Measurements from ENCODE around the gene STX18. TPM values are rescaled to one million over a fixed set of nuclear protein-coding genes. Genes with fewer than 3 reads are reported as not detected.

Gene STX18
- total RNA-seq, 1 donor from 2014 or later: 18.2 TPM

DNA sequence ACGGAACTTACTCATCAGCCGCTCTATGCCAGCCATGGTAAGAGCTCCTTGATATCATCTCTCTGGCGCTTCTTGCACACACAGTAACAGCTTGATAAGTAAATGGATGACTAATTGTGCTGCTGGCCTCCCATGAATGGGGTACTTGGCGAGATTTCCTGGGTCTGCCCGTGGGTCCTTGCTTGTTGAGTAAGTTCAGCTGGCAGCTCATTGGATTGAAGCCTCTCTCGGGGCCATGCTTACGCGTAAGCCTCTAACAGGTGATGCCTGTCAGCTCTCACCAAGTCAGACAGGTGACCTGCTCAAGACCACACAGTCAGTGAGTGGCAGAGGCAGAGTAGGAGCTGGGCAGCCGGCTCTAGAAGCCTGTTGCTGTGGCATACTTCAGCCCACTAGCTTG lies 147.2 kb downstream of the STX18 start:
- ATAC-seq (no peak), DNase-seq (no peak)
- intact Hi-C loops (cut with micrococcal nuclease): no loop called here

DNA sequence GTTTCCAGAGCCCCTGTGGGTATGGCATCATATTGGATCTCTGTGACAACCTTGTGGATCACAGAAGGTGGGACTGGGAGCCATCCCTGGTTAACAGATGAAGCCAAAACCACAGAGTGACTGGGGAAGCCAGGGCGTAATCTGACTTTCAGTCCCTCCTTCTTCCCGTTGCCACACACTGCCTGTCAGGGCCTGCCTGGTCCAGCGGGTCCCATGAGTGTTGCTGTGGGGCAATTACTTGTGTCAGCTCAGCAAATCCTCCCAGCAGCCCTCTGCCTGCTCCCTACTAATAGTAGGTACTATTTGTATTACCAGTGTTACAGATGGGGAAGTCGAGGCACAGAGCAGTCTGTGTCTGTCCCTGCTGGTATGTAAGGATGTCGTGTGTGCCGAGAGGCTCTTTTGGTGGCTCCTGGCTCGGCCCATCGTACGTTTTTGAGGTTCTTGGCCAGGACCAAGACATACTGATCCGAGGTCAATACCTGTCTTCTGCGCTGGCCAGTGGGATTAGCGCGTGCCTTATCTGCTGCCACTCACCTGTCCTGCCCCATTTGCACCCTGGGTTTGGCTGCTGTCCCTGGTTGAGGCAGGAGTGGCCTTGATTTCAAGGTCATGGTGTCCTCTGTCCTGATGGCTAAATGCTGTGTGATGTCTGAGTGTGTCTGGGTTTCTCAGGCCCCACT lies 149.2 kb downstream of the STX18 start:
- ATAC-seq (no peak), DNase-seq (no peak)
- intact Hi-C loops (cut with micrococcal nuclease): no loop called here

DNA sequence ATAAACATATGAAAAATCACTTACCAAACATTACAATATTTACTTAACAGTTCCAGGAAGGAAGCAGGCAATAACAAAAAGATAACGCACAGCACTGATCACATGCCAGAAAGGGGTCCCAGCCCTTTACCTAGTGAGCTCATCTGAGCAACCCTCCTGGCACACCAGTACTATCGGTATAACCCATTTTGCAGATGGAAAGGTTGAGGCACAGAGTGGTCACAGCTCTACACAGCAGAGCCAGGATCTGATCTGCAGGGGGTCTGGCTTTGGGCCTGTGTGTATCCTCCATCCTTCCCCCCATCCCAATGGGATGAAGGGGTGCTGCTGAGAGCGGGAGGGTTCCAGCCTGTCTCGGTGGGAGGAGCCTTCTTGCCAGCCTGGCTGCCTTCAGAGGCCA lies 150.0 kb downstream of the STX18 start:
- intact Hi-C loops (cut with micrococcal nuclease): no loop called here
- no peak for DNase-seq
- ATAC-seq: no peak

DNA sequence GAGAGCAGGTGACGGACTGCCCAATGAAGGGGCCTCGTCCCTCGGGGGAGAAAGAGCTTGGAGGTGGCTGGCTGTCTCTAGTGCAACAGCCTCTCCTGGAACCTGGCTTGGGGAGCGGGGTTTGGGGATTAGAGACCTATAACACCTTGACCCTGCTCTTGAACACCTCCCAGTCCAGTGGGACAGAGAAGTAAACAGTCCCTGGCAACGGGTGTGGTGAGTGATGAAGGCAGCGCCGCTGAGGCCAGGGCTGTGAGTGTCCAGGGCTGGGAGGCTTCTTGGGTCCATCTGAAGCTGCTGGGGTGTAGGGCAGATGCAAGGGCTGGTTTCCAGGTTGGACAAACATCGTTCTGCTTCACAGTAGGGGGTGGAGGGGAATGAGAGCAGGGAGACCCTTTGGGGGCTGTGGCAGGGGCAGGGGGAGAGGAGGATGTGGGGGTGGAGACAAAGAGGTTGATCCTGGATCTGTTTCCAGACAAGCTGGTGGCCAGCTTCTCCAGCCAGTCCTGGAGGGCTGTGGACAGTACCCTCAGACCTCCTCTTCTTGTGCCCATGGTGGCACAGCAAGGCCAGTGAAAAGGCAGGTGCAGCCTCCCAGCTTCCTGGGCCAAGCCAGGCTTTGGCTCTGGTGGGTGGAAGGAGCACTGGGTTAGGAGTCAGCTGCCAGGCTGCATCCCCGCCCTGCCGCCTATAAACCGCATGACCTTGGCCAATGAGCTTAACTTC lies 151.2 kb downstream of the STX18 start:
- DNase-seq: no peak
- ATAC-seq: no peak
- intact Hi-C loops (cut with micrococcal nuclease): no loop called here

DNA sequence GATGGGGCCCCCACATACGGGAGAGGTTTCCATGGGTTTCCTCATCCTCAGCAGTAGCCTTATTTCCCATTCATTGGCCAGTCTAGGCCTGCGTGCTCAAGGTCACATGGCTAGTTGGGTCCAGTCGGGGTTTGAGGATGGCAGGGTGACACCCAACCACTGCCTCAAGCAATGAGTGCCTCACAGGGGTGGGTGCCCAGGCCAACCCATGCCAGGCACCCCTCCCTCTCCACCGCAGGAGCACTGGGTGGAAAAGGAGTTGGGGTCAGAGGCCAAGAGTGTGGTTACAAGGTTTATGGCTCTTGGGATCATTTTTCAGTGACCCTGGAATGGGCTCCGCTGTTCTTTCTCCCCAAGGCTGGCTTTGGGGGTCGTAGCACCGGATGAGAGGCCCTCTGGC lies 151.8 kb downstream of the STX18 start:
- ATAC-seq: no peak
- intact Hi-C loops (cut with micrococcal nuclease): no loop called here

DNA sequence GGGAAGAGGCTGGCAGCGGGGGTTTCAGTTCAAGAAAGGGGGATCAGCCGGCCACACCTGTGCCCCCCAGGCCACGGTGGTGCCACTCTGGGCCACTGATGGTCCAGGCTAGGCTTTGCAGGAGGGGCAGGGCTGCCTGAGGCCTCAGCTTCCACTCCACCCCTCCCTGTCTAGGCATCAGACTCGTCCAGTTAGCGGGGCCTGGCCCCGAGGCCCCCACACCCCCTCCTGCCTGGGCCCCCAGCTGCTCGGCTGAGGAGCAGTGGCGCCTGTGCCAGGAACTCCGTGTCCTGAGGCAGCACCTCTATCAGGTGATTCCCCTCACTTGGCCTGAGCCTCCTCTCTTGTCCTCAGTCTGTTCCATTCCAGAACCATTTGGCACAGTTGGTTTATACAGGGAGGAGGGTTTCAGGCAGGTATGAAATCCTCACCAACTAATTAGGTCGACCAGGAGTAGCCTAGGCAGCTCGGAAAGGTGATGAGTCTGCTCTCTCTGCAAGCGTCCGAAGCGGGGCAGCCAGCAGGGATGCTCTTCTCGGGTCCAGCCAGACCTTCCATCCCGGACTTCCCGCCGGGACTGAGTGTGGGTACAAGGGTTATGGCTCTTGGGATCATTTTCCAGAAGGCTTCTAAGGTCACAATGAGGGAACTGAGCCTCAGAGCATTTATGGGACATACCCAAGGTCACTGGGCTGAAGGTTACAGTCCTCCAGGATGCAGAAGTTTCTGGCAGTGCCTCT lies 152.8 kb downstream of the STX18 start:
- DNase-seq: peak; percentile 49
- intact Hi-C loops (cut with micrococcal nuclease): no loop called here

More for the DNA sequence above, 151.8 kb downstream of the STX18 start:
- no peak for DNase-seq

DNA sequence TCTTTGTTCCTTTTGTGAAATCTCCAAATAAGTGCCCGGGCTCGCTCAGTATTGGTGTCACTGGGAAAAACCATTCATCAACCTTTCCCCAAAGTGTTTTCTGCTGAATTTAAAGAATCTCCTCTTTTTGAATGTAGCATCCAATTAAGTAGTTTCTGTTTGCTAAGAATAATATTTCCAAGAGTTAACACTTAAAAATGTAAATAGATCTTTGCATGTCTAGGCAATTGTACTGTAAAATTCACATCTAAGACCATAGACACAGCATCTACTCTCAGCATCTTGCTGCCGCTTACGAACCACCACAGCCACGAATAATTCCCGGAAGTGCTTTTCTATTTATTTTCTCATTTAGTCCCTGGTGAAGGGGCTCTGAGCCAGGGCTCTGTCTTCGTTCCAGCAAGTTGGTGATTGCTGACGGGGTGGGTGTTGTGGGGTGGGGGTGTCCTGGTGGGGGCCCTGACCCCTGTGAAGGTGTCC lies 153.5 kb downstream of the STX18 start:
- DNase-seq (no peak), ATAC-seq (no peak)
- intact Hi-C loops (cut with micrococcal nuclease): no loop called here

More for the DNA sequence above, 152.8 kb downstream of the STX18 start:
- peak; percentile 60 for ATAC-seq

DNA sequence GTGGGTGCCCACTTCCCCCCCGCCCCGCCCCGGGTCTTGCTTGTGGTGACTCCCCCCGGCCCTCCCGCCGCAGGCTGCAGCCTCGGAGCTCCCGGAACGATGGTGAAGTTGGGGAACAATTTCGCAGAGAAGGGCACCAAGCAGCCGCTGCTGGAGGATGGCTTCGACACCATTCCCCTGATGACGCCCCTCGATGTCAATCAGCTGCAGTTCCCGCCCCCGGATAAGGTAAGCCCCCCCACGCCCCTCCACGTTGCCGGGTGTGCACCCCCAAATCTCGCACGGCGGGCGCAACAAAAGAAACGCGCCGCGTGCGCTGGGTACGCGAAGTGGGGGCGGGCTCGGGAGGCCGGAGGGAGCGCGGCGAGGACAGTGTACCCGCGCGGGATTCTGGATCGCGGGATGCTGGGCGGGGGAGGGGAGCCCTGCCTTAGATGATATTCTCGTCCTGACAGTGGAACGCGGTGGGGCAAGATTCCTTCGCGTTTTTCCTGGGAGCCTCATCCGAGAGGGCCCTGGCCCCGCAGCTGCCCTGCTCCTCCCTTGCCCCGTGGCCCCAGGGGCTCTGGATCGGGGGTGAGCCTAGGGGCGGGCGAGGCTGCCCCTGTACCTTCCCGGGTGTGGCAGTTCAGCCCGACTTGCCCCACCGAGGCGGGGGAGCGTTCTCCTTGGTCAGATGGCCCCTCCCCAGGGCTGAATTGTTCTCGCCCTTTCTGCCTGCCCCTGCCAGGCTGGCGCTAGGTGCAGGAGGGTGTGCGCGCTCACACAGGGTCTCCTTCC lies 154.1 kb downstream of the STX18 start:
- intact Hi-C loops (cut with micrococcal nuclease): no loop called here
- ATAC-seq (peak; percentile 20), DNase-seq (no peak)

DNA sequence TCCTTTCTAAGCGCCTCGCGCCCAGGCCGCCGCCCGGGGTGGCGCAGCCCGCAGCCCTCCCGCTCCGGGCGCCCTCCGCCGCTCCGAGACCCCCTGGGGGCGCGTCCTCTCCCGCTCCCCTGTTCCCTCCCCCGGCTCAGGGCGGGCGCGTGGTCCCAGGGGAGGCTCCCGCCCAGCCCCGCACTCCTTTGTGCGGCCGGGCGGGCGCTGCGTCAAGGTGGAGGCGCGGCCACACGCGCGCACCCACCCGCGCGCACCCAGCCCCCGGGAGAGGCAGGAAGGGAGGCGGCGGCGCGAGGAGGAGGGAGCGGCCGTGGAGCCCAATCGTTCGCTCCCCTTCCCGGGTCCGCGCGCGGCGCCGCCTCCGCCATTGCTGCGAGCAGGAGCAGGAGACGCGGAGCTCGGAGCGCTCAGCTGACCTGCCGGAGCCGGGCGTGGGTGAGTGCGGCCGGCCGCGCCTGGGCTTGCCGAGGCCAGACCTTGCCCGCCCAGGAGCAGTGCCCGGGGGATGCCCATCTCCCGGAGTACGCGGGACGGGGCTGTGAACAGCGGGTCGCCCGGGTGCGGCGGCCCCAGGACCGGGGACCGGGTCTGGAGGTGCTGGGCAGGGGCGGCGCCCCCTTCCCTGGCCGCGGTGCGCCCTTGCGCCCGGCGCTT lies 155.0 kb downstream of the STX18 start, which contains the start of gene NSG1:
Gene NSG1, plus strand, starts transcription at position 367 of the 657 bp plus-strand sequence. CDS start 528 bp downstream, outside the sequence.
- intact Hi-C loops (cut with micrococcal nuclease): no loop called here
- ATAC-seq (peak; percentile 63), DNase-seq (peak; percentile 71)

DNA sequence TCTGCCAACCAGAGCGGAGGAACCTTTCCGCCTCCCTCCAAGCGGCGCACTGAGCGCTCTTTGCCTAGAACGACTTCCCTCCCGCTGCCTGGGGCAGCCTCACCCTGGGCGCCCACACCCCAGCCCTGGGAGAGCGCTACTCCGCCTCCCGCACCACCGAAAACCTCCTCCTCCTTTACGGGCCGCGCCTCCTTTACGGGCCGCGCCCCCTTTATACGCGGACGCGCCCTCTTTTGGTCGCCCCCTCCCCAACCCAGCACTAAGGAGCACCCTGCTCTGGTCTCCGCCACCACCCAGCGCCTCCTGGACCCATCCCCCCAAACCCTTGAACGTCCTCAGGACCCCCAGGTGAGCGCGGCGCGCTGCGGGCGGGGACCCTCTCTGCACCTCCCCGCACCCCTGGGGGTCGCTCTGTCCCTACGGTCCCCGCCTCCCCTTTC lies 155.5 kb downstream of the STX18 start:
- DNase-seq (no peak), ATAC-seq (peak; percentile 33)
- intact Hi-C loops (cut with micrococcal nuclease): no loop called here

DNA sequence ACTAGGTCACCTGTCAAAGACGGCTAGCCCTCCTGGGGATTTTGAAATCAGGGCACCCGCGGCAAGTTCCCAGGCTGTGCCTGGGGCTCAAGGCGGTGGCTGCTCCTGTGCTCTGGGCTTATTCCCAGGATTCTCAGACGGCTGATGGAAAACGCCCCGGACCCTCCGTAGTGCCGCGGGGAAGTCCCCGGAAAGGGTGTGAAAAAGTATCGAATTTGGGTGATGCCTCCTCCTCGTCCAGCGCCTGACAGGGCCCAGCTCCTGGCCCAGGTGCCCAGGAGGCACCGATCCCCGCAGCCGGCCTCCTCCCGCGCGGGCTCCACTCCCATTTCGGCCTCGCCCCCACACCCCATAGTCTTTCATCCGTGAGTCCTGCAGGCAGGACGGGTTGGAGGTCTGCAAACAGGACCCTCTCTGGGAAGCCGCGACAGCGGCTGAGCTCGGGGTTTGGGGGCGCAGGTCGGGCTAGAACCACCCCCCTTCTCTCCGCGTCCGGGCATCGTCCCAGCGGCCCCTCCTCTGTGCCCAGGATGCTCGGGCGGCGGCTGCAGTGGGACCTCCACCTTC lies 156.0 kb downstream of the STX18 start:
- ATAC-seq: no peak
- no peak for DNase-seq
- intact Hi-C loops (cut with micrococcal nuclease): no loop called here

DNA sequence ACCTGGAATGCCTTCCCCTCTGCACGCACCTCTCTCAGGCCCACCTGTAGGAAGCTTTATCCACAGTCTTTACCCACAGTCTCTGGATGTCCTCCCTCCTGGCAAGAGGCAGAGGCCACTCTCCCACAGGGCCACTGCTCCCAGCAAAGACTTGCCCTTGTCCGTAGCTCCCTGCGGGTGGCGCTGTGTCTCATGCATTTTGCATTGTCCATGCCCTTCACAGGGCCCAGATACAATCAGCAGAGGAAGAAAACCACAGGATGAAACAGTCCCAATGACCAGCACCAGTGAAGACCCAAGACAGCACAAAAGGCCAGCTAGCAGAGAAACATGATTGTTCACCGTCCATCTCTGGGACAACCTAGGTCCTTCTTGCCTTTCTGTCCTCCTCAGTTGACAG lies 157.0 kb downstream of the STX18 start:
- DNase-seq: no peak
- no peak for ATAC-seq
- intact Hi-C loops (cut with micrococcal nuclease): no loop called here

DNA sequence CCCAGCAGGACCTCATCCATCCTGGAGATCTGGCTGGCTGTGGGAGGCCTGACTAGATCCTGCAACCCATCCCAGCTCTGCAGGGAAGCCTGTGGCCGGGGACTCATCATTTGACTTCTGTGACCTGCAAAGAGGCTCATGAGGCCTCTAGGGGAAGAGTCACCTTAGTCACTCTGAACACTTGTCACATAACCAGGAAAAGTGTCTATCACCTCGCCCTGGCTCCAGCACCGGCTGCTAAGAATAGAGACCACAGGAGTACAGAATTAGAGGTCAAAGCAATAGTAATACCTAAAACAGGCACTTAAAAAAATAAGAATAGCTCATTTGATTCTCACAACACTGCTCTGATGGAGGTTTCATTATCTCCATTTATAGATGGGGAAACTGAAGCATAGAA lies 158.8 kb downstream of the STX18 start:
- DNase-seq (peak; percentile 58), ATAC-seq (peak; percentile 78)
- intact Hi-C loops (cut with micrococcal nuclease): no loop called here

DNA sequence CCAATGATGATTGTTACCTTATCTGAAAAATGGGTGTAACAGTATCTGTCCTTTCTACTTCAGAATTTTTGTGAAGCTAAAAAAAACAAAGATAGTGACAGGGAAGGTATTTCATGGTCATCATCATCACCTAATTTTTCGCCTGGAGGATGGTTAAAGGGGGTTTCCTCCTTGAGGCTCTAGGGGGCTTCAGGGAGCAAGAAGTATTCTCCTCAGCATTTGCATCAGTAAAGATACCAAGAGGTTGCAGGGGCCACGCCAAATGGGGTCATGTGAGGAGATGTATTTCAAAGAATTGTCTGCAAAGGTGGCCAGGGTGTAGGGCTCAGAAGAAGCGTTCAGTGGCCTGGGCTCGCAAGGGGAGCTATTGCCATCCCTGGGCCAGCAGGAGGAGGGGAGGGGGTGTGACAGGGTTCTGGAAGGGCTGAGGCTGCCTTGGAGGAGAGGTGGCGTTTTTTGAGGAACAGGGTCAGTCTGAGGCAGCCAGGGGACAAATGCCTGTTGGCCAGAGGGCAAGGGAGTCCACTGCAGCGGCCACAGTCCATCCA lies 162.2 kb downstream of the STX18 start:
- DNase-seq (no peak), ATAC-seq (no peak)
- intact Hi-C loops (cut with micrococcal nuclease): no loop called here

DNA sequence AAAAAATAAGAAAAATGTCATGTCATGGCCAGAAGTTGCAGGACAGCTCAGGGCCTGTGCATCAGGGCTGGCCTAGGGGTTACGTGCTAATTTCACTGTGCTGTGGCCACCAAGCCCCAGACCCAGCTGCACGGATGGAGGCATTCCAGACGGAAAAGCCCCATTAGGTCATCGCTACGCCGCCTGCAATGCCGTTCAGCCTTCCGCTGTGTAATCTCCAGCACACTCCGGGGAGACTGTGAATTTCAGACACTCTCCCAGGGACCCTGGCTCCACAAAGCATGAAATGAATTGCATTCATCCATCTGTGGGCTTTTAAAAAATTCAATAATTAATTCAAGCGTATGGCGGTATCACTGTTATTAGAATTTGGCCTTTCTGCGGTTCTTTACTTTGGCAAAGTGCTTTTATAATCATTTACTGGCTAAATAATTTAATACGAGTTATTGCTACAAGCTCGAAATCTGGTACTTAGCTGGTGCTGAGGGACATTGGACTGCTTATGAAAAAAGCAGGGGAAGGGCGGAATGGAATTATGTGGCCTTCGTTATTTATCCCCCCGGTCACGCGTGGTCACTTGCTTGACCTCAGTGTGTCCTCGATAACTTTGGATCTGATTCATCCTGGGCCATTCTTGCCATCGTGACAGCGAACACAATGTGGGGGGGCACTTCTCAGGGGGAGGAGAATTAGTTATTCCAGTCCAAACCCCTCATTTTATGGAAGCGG lies 164.0 kb downstream of the STX18 start:
- intact Hi-C loops (cut with micrococcal nuclease): no loop called here
- ATAC-seq: peak; percentile 86
- DNase-seq: peak; percentile 53

DNA sequence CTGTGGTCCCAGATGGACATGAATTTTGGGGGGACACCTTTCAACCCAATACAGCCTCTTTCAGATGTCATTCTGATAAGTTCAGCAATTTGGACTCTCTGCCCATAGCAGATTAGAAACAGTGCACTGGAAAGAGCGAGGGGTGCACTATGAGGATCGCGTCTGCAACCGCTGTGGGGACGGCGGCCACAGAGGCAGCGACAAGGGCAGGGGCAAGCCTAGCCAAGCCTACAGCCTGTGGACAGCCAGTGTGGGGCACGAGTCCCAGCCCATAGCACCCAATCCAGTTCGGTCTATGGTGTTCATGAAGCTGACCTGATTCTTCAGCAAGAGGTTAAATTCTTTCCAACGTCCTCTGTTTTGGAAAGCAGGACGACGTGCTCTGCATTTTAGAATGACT lies 164.7 kb downstream of the STX18 start:
- DNase-seq (no peak), ATAC-seq (no peak)
- intact Hi-C loops (cut with micrococcal nuclease): no loop called here

DNA sequence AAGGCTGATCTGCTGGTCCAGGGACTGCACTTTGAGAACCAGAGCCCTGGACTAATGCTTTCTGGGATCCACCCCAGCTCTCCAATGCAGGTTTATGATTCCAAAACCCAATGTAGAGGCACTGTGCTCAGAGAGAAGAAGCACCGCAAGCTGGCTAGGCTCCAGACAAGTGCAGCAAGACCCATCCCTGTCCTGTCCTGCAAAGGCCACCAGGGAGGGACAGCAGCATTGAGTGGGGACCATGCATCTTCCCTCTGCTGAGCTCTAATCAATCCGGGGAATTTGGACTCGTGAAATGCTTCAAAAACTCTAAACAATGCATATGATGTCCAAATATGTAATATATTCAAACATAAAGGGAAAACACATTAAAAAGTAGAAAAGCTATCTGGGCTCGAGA lies 165.8 kb downstream of the STX18 start:
- ATAC-seq: no peak
- intact Hi-C loops (cut with micrococcal nuclease): no loop called here
- no peak for DNase-seq

Data from left ventricle myocardium superior (tissue), 1 donor.